ENCODE measurements around the gene PSMA6.

DNA sequence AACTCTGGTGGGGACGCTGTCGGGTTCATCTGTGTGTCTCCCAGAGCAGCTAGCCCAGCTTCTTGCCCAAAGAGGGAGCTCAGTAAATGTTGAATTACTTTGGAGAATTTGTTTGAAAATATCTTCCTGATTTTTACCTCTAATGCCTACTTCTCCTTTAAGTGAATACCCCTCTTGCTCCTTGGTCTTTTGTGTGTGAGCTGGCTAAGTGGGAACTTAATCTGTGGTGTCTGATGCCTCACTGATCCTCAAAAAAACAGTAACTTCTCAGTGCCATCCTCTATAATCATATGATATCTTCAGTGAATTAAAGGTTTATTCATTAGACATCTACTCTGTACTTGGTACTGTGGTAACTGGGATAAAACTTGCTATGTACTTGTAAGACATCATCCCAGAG, 7.7 kb upstream of the PSMA6 start:
- TF ChIP-seq POLR2A (IDR thresholded peaks at IDR 0.05; ENCODE audit: low read length) (no peak), GATA1 (IDR thresholded peaks at IDR 0.05; ENCODE audit: low read depth, low read length) (no peak)

Data from erythroblast (primary cell).